Measurements from ENCODE around the gene PSMD11. TPM values are rescaled to one million over a fixed set of nuclear protein-coding genes. Genes with fewer than 3 reads are reported as not detected.

The PSMD11 gene
- total RNA-seq, 1 experiment from 2014 or later: 212 TPM

DNA sequence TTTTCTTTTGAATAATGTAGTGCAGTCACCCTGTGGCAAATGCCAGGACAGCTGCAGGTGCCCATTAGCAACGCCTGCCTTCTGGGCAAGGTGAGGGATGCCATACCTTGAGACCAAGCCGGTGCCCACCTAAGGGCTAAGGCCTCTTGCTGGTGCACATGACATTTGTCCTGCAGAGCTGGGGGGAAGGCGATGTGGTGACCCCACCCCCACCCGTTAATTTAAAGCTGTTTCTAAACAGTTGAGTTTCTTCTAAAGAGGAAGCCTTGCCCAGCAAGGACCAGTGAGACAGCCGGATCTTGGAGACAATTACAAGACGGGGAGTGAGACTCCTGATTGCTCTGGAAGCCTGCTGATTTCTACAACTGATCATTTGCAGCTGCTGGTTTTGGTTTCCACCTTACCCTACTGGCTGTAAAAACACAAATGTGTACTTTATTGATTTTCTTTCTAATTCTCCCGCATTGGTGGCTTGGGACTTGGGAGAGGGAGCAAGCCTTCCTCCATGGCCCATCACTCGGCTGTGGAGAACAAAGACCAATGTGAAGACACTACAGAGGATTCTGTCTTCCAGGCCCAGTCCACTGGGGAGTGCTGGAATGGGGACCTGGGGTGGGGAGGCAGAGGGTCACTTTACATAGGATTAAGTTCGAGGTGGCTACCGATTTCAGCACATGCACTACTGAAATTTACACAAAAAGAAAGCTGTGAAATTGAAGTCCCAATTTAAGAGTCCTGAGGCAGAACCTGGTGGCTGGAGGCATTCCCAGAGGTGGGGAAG lies 45.2 kb downstream of the PSMD11 start:
- BruUV-seq (replicated peaks): no TSS peak
- DNase-seq (ENCODE audit: low read depth, low spot score) (no peak), ATAC-seq (no peak)
- intact Hi-C loops (cut with micrococcal nuclease; ENCODE audit: unreplicated experiment): loop anchor here (10.0 kb wide), 1 partner anchor 115 kb away; no protein-coding TSS in a partner anchor
- H3K27ac ChIP-seq (ENCODE audit: low read length): no peak overlapping the region
- CTCF ChIA-PET: interaction anchor here (0.7 to 1.0 kb wide), 2 partner anchors 26 to 352 kb away, joined by 3 read pairs; no protein-coding TSS in a partner anchor
- TF ChIP-seq, protein P1, sequence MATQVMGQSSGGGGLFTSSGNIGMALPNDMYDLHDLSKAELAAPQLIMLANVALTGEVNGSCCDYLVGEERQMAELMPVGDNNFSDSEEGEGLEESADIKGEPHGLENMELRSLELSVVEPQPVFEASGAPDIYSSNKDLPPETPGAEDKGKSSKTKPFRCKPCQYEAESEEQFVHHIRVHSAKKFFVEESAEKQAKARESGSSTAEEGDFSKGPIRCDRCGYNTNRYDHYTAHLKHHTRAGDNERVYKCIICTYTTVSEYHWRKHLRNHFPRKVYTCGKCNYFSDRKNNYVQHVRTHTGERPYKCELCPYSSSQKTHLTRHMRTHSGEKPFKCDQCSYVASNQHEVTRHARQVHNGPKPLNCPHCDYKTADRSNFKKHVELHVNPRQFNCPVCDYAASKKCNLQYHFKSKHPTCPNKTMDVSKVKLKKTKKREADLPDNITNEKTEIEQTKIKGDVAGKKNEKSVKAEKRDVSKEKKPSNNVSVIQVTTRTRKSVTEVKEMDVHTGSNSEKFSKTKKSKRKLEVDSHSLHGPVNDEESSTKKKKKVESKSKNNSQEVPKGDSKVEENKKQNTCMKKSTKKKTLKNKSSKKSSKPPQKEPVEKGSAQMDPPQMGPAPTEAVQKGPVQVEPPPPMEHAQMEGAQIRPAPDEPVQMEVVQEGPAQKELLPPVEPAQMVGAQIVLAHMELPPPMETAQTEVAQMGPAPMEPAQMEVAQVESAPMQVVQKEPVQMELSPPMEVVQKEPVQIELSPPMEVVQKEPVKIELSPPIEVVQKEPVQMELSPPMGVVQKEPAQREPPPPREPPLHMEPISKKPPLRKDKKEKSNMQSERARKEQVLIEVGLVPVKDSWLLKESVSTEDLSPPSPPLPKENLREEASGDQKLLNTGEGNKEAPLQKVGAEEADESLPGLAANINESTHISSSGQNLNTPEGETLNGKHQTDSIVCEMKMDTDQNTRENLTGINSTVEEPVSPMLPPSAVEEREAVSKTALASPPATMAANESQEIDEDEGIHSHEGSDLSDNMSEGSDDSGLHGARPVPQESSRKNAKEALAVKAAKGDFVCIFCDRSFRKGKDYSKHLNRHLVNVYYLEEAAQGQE (IDR thresholded peaks at IDR 0.05; ENCODE audit: insufficient read depth in 1 of 2, low read depth in 2 of 2, low read length in 1 of 2): no peak
- TF ChIP-seq POLR2AphosphoS5 (IDR thresholded peaks at IDR 0.05; ENCODE audit: low read depth, low read length) (no peak), TCF7L2 (IDR thresholded peaks at IDR 0.05; ENCODE audit: low read depth, low read length) (no peak), SIN3A (IDR thresholded peaks at IDR 0.05; ENCODE audit: borderline replicate concordance, insufficient read depth, low read depth, low read length) (no peak)
- TF ChIP-seq, protein P2, sequence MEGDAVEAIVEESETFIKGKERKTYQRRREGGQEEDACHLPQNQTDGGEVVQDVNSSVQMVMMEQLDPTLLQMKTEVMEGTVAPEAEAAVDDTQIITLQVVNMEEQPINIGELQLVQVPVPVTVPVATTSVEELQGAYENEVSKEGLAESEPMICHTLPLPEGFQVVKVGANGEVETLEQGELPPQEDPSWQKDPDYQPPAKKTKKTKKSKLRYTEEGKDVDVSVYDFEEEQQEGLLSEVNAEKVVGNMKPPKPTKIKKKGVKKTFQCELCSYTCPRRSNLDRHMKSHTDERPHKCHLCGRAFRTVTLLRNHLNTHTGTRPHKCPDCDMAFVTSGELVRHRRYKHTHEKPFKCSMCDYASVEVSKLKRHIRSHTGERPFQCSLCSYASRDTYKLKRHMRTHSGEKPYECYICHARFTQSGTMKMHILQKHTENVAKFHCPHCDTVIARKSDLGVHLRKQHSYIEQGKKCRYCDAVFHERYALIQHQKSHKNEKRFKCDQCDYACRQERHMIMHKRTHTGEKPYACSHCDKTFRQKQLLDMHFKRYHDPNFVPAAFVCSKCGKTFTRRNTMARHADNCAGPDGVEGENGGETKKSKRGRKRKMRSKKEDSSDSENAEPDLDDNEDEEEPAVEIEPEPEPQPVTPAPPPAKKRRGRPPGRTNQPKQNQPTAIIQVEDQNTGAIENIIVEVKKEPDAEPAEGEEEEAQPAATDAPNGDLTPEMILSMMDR (IDR thresholded peaks at IDR 0.05): no peak
- no peaks in the 10 kb centered on the region for H3K36me3 ChIP-seq (ENCODE audit: control insufficient read depth, insufficient read depth, low read length)
- peaks cover 17% of the 10 kb centered on the region for H3K4me1 ChIP-seq (ENCODE audit: control insufficient read depth, insufficient read depth, low read length)
- POLR2A ChIA-PET: no interaction called here
- in situ Hi-C loops (cut with HindIII; ENCODE audit: low pct_unique_long_range_greater_than_20kb, low sequenced_read_pairs): no loop called here
- H3K9me3 ChIP-seq (ENCODE audit: control insufficient read depth, insufficient read depth, low read depth, low read length): no peaks in the 10 kb centered on the region
- H3K4me3 ChIP-seq (ENCODE audit: low read depth in 2 of 2, low read length in 2 of 2): no peak overlapping the region
- no peaks in the 10 kb centered on the region for H3K27me3 ChIP-seq (ENCODE audit: control insufficient read depth, insufficient read depth, low read length)

DNA sequence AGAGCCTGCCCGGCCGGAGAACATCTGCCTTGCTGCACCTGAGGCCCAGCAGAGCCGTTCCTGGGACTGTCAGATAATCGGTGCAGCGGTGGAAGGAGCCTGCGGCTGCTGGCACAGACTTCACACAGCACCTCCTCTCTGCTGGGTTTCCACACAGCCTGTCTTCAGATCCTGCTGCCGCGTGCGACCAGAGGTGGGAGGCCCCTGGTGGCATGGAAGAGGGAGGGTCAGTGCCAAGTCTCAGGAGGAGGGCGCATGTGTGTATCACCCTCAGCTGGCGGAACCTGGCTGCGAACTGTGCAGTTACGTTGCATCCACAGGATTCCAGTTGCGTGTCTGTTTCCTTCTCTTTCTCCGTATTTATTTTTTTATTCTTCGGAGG lies 45.8 kb downstream of the PSMD11 start:
- intact Hi-C loops (cut with micrococcal nuclease; ENCODE audit: unreplicated experiment) (loop anchor here (10.0 kb wide), 1 partner anchor 115 kb away; no protein-coding TSS in a partner anchor), in situ Hi-C loops (cut with HindIII; ENCODE audit: low pct_unique_long_range_greater_than_20kb, low sequenced_read_pairs) (no loop called here)
- POLR2A ChIA-PET: no interaction called here
- ATAC-seq (no peak), DNase-seq (ENCODE audit: low read depth, low spot score) (no peak)
- no peak for TF ChIP-seq POLR2AphosphoS5 (IDR thresholded peaks at IDR 0.05; ENCODE audit: low read depth, low read length)
- TF ChIP-seq, protein P2 (IDR thresholded peaks at IDR 0.05): no peak
- TF ChIP-seq SIN3A (IDR thresholded peaks at IDR 0.05; ENCODE audit: borderline replicate concordance, insufficient read depth, low read depth, low read length): no peak
- TF ChIP-seq TCF7L2 (IDR thresholded peaks at IDR 0.05; ENCODE audit: low read depth, low read length): no peak
- TF ChIP-seq, protein P1 (IDR thresholded peaks at IDR 0.05; ENCODE audit: insufficient read depth in 1 of 2, low read depth in 2 of 2, low read length in 1 of 2): no peak
- no peak overlapping the region for H3K27ac ChIP-seq (ENCODE audit: low read length)
- no TSS peak for BruUV-seq (replicated peaks)
- H3K27me3 ChIP-seq (ENCODE audit: control insufficient read depth, insufficient read depth, low read length): no peaks in the 10 kb centered on the region
- no peaks in the 10 kb centered on the region for H3K9me3 ChIP-seq (ENCODE audit: control insufficient read depth, insufficient read depth, low read depth, low read length)
- peaks cover 17% of the 10 kb centered on the region for H3K4me1 ChIP-seq (ENCODE audit: control insufficient read depth, insufficient read depth, low read length)
- H3K36me3 ChIP-seq (ENCODE audit: control insufficient read depth, insufficient read depth, low read length): no peaks in the 10 kb centered on the region
- CTCF ChIA-PET: no interaction called here
- H3K4me3 ChIP-seq (ENCODE audit: low read depth in 2 of 2, low read length in 2 of 2): no peak overlapping the region

Data from Panc1 (cell line).